Liver (tissue), 3 donors: ENCODE data around the gene CDK9.

Experiments used
- ATF3 ChIP-seq: IDR thresholded peaks from 2 replicates; pipeline ENCODE4 v1.6.1; 2016; ENCODE audit warnings: antibody characterized with exemption
- CTCF ChIP-seq: fragments of 150-350 bp; IDR thresholded peaks from 2 replicates; pipeline ENCODE4 v1.5.1; 2017; ENCODE audit warnings: improper control_type of control experiment, low read depth, low read length; ENCODE audit not compliant: missing input control
- GABPA ChIP-seq, 2 donors: IDR thresholded peaks in 1 of 2; conservative IDR thresholded peaks in 1 of 2; 2 replicates each; pipeline ENCODE4 v1.6.1; 2016; ENCODE audit warnings: antibody characterized with exemption in 2 of 2, mild to moderate bottlenecking in 1 of 2, moderate library complexity in 1 of 2
- JUND ChIP-seq, 2 donors: IDR thresholded peaks; 2 replicates each; pipeline ENCODE4 v1.6.1; 2016; ENCODE audit warnings: antibody characterized with exemption in 2 of 2
- MAX ChIP-seq: IDR thresholded peaks from 2 replicates; pipeline ENCODE4 v1.6.1; 2016; ENCODE audit warnings: antibody characterized with exemption
- SP1 ChIP-seq: IDR thresholded peaks from 2 replicates; pipeline ENCODE4 v1.6.1; 2018; ENCODE audit warnings: antibody characterized with exemption, mild to moderate bottlenecking
- TAF1 ChIP-seq: conservative IDR thresholded peaks from 2 replicates; pipeline ENCODE4 v1.6.1; 2016; ENCODE audit warnings: antibody characterized with exemption, mild to moderate bottlenecking
- YY1 ChIP-seq: IDR thresholded peaks from 2 replicates; pipeline ENCODE4 v1.6.1; 2016; ENCODE audit warnings: antibody characterized with exemption, mild to moderate bottlenecking
- TF ChIP-seq, protein P1 (sequence below): IDR thresholded peaks from 2 replicates; pipeline ENCODE4 v1.6.1; 2016; ENCODE audit warnings: antibody characterized with exemption, mild to moderate bottlenecking
- TF ChIP-seq, protein P2 (sequence below): IDR thresholded peaks from 2 replicates; pipeline ENCODE4 v1.6.1; 2016; ENCODE audit warnings: antibody characterized with exemption
- donor health status: healthy.
- donor health status: healthy.

GRCh38 chr9:127796852-127797370 lies 11.1 kb downstream of the CDK9 start:
- TF ChIP-seq CTCF: no peak
- no peak for TF ChIP-seq YY1
- no peak for TF ChIP-seq TAF1
- TF ChIP-seq, protein P1, sequence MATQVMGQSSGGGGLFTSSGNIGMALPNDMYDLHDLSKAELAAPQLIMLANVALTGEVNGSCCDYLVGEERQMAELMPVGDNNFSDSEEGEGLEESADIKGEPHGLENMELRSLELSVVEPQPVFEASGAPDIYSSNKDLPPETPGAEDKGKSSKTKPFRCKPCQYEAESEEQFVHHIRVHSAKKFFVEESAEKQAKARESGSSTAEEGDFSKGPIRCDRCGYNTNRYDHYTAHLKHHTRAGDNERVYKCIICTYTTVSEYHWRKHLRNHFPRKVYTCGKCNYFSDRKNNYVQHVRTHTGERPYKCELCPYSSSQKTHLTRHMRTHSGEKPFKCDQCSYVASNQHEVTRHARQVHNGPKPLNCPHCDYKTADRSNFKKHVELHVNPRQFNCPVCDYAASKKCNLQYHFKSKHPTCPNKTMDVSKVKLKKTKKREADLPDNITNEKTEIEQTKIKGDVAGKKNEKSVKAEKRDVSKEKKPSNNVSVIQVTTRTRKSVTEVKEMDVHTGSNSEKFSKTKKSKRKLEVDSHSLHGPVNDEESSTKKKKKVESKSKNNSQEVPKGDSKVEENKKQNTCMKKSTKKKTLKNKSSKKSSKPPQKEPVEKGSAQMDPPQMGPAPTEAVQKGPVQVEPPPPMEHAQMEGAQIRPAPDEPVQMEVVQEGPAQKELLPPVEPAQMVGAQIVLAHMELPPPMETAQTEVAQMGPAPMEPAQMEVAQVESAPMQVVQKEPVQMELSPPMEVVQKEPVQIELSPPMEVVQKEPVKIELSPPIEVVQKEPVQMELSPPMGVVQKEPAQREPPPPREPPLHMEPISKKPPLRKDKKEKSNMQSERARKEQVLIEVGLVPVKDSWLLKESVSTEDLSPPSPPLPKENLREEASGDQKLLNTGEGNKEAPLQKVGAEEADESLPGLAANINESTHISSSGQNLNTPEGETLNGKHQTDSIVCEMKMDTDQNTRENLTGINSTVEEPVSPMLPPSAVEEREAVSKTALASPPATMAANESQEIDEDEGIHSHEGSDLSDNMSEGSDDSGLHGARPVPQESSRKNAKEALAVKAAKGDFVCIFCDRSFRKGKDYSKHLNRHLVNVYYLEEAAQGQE: no peak
- no peak for TF ChIP-seq GABPA (IDR thresholded peaks at IDR 0.05 in 1 of 2, conservative IDR thresholded peaks at IDR 0.05 in 1 of 2)
- TF ChIP-seq SP1: no peak
- TF ChIP-seq, protein P2, sequence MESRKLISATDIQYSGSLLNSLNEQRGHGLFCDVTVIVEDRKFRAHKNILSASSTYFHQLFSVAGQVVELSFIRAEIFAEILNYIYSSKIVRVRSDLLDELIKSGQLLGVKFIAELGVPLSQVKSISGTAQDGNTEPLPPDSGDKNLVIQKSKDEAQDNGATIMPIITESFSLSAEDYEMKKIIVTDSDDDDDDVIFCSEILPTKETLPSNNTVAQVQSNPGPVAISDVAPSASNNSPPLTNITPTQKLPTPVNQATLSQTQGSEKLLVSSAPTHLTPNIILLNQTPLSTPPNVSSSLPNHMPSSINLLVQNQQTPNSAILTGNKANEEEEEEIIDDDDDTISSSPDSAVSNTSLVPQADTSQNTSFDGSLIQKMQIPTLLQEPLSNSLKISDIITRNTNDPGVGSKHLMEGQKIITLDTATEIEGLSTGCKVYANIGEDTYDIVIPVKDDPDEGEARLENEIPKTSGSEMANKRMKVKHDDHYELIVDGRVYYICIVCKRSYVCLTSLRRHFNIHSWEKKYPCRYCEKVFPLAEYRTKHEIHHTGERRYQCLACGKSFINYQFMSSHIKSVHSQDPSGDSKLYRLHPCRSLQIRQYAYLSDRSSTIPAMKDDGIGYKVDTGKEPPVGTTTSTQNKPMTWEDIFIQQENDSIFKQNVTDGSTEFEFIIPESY: no peak
- no peak for TF ChIP-seq JUND (IDR thresholded peaks at IDR 0.05)
- TF ChIP-seq ATF3: no peak
- TF ChIP-seq MAX: no peak
